ENCODE data around the gene CPAMD8.
"Not testable (repeated sequence)": the region's sequence is repeated elsewhere in the genome, so short reads cannot be mapped to it uniquely, and the experiment has no call there.

Gene CPAMD8

DNA sequence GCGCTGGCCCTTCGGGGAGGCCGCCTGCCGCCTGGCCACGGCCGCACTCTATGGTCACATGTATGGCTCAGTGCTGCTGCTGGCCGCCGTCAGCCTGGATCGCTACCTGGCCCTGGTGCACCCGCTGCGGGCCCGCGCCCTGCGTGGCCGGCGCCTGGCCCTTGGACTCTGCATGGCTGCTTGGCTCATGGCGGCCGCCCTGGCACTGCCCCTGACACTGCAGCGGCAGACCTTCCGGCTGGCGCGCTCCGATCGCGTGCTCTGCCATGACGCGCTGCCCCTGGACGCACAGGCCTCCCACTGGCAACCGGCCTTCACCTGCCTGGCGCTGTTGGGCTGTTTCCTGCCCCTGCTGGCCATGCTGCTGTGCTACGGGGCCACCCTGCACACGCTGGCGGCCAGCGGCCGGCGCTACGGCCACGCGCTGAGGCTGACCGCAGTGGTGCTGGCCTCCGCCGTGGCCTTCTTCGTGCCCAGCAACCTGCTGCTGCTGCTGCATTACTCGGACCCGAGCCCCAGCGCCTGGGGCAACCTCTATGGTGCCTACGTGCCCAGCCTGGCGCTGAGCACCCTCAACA, 136.6 kb downstream of the CPAMD8 start:
- no peak for DNase-seq

DNA sequence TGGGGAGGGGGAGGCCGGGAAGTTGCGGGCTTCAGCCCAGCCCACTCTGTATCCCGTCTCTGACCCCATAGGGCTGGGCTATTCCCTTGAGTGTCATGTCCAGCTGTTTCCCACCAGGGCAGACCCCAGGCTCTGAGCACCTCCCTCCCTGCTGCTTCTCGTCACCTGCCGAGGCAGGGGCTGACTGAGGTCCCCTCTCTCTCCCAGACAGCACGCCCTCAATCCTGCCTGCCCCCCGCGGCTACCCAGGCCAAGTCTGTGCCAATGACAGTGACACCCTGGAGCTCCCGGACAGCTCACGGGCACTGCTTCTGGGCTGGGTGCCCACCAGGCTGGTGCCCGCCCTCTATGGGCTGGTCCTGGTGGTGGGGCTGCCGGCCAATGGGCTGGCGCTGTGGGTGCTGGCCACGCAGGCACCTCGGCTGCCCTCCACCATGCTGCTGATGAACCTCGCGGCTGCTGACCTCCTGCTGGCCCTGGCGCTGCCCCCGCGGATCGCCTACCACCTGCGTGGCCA, 137.2 kb downstream of the CPAMD8 start:
- DNase-seq = no peak

DNA sequence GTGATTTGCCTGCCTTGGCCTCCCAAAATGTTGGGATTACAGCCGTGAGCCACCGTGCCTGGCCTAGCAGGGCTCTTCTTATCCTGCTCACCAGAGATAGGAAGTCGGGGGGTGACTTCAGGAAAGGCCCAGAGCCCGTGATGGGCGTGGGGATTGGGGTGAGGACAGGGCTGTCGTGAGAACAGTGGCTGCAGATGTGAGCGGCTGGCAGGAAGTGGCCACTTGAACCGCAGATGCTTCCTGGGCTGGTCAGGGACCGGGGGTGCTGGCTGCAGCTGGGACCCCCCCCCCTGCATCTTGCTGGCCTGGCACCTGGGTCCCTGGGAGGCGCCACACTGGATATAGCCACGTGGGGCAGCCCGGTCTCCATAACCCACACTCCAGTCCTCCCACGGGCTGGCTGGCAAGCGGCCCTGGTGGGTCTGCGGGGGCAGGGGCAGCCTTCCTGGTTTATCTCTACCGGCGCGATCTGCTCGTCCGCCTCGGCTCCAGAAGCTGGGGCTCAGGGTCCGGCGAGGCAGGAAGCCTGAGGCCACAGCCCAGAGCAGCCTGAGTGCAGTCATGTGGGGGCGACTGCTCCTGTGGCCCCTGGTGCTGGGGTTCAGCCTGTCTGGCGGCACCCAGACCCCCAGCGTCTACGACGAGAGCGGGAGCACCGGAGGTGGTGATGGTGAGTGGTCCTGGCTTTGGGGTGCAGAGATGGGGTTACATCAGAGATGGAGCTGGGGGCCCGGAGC, 137.8 kb downstream of the CPAMD8 start, which contains the start of gene F2RL3:
F2RL3 (plus strand) TSS at position 371 of the 737 bp plus-strand sequence; CDS start at position 562, 191 bp downstream.
- peak; percentile 36 for DNase-seq

DNA sequence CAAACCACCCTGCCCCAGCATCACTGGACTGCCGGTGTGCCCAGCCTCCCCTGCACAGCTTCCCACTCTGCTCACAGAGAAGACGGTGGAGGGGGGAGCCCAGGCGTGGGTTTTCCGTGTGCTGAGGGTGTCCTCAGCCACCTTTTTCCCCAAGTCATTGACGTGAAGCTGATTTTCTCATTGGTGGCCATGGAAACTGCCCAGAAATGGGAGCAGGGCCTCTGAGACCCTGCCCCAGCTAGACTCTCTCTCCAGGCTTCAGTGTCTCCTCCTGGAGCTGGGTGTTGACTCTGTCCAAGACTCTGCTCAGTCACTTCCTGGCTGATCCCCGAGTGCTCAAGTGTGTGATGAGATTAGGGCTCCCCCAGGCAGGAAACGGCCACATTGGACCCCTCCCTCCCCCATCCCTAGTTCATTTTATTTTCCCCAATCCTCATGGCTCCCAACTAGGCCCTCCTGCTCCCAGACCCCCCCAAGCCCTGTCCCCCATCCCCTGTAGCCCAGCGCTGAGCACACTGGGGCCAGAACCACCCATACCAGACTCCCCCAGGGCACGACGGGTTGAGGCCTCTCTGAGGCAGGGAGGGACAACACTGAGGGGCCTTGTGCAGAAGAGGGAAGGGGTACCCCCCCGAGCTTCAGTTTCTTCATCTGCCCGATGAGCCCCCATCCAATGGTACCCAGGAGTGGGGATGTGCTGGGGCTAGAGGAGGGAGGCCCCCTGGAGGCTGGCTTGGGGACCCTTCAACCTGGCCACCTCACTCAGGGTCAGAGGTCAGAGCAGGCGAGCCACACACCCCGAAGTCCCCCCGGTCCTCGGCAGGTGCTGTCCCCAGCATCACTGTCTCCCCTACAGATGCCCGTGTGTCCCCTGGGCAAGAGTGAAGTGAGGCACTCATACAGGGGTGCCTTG, 139.0 kb downstream of the CPAMD8 start:
- DNase-seq = no peak

DNA sequence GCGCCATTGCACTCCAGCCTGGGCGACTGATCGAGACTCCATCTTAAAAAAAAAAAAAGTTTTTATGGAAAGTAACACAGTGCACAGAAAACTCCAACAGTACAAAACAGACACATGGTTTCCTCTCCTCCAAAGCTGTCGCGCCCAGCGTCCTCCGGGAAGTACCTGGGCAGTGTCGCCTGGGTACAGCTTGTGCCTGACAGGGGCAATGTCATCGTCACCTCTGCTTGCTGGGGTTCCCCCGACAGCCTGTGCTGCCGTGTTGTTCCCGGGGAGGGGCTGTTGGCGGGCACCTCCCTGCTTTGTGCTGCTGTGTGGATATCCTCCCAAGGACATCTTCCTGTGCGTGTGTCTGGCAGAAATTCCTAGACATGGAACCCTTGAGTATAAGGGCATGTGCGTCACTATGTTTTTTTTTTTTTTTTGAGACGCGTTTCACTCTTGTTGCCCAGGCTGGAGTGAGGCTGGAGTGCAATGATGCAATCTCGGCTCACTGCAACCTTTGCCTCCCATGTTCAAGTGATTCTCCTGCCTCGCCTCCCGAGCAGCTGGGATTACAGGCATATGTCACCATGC, 140.2 kb downstream of the CPAMD8 start:
- peak; percentile 27 for DNase-seq

DNA sequence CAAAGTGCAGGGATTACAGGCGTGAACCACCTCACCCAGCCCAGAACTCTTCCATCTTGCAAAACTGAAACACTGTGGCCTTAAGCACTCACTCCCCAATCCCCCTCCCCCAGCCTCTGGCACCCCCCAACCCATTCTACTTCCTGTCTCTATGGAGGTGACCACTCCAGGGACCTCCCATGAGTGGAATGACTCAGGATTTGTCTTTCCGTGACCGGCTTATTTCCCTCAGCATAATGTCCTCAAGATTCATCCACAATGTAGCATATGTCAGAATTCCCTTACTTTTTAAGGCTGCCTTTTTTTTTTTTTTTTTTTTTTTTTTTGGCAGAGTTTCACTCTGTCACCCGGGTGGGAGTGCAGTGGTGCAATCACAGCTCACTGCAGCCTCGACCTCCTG, 141.4 kb downstream of the CPAMD8 start:
- no peak for DNase-seq

DNA sequence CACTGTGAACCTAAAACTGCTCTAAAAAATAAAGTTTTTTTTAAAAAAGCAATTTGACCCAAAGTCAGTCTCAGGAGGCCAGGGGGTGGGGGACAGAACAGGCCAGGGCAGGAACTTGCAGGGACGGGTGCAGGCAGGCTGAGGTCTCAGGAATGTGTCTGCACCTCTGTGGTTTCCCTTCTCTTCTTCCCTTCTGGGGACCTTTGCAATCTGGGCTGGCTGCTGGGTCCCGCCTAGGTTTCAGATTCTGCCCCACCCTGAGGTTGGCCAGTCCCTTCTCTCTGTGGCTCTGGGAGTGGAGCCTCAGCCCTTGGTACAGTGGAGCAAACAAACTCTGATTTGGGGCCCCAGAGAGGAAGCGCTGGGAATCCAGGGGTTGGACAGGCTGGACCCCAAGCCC, 143.1 kb downstream of the CPAMD8 start:
- no peak for DNase-seq

DNA sequence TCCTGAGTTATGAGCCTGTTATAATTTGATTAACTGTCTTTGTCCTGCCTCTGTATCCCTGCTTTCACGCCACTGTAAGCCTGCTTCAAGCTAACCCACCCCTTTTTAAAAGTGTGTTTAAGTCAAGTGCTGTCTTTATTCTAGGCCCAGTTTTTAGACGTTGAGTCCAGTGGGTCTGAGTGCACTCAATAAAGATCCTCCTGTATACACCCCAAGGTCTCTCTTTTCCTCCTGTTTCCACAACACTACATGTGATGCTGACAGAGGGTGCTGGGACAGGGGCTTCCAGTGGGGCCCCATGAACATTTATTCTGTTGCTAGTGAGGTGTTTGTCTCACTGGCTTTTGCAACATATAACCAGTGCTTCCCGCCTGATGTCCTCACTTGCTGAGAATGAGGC, 144.5 kb downstream of the CPAMD8 start:
- no peak for DNase-seq

DNA sequence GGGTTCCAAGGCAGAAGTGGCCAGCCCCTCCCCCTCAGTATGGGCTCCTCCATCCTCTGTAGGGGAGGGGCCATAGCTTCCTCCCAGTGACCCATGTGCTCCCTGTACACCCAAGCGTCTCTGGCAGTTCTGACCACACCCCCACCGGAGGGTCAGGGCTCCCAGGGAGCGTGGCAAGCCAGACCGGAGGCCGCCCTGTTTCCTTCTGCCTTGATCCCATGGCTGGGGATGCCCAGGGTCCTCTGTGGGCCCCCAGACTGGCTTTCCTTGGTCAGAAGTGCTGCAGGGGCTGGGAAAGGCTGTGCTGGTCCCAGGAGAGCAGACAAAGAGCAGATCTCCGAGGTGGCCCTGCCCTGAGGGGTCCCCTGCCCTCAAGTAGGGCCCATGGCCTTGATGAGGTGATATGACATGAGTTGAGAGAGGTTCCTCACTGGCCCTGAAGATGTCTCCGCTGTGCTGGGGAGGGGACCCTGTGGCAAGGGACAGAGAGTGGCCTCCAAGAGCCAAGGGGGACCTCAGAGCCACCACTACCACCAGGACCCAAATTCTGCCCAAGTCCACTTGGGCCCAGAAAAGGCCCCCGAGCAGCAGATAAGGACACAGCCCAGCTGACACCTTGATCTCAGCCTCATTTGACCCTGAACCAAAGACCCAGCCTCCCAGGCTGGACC, 145.6 kb downstream of the CPAMD8 start:
- no peak for DNase-seq

DNA sequence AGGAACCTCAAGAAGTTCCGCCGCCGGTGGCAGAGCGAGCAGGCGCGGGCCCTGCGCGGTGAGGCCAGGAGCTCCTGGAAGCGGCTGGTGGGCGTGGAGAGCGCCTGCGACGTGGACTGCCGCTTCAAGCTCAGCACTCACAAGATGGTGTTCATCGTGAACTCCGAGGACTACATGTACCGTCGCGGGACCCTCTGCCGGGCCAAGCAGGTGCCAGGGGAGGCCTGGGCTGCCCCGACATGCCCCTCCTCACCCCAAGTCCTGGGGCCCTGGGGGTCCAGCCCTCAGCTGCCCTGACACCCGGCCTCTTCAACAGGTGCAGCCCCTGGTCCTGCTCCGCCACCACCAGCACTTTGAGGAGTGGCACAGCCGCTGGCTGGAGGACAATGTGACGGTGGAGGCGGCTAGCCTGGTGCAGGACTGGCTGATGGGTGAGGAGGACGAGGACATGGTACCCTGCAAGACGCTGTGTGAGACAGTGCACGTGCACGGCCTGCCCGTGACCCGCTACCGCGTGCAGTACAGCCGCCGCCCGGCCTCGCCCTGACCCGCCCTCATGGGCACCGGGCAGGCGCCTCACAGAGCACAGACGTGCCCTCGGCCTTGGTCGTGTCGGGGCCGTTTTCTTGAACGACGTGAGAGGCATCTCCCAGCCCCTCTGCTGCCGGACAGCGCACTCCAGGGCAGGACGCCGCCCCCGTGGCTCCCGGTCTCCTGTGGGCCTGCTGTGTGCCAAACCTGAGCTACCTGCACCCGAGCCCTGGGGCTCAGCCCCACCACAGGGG, 148.2 kb downstream of the CPAMD8 start:
- DNase-seq = no peak

DNA sequence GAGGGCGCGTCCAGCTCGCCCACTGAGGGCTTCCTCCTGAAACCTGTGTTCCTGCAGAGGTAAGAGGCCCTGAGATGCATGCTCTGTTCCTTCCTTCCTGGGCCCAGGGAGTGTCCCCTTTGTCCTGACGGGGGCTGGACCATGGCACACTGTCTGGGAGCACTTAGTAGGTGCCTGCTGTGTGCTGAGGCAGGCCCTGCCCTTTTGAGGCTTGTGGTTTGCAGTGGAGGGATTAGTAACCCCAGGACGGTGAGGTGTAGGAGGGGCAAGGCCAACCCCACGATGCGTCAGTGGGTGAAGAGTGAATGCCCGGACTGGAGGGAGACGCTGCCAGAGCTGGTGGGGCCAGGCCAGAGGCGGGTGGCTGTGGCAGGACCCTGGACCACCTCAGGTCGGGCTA, 149.0 kb downstream of the CPAMD8 start:
- no peak for DNase-seq

DNA sequence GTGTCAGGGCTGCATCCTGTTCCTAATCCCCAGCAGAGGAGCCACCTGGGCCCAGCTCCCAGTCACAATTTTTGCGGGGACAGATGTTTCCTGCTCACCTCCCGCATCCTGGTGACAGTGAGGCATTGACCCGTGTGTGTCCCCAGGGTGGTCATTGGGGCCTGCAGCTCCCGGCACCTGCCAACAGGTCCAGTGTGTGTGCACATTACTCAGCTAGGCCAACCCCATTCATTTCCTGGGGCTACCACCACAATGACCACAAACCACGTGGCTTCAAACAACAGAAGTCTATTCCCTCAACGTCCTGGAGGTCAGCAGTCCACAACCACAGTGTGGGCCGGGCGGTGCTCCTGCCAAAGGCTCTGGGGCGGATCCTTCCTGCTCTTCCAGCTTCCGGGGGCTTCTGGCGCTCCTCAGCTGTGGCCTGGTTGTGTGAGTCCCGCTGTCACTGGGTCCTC, 149.7 kb downstream of the CPAMD8 start:
- no peak for DNase-seq

DNA sequence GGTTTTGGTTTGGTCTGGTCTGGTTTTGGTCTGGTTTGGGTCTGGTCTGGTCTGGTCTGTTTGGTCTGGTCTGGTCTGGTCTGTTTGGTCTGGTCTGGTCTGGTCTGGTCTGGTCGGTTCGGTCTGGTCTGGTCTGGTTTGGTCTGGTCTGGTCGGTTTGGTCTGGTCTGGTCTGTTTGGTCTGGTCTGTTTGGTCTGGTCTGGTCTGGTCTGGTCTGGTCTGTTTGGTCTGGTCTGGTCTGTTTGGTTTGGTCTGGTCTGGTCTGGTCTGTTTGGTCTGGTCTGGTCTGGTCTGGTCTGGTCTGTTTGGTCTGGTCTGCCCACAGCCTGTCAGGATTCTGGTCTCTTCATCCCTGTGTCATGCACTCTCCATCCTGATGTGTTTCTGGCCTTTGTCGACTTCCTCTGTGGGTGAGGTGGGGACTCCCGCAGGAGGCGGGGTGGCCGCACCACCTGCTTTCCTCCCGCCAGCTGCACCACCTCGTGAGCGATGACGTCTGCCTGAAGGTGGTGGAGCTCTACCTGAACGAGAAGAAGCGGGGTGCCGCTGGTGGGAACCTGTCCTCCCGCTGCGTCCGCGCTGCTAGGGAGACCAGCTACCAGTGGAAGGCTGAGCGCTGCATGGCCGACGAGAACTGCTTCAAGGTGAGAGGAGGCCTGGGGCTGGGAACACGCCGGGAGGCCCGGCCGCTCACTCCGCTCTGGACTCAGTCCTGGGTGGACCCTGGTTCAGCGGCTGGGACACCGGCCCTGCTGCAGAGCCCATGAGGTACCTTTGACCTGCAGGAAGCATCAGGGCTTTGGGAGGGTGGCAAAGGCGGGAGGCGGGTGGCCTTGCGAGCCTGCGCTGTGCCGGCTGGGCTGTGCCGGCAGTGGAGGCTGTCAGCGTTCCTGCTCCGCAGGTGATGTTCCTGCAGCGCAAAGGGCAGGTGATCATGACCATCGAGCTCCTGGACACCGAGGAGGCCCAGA, 150.7 kb downstream of the CPAMD8 start:
- no peak for DNase-seq

DNA sequence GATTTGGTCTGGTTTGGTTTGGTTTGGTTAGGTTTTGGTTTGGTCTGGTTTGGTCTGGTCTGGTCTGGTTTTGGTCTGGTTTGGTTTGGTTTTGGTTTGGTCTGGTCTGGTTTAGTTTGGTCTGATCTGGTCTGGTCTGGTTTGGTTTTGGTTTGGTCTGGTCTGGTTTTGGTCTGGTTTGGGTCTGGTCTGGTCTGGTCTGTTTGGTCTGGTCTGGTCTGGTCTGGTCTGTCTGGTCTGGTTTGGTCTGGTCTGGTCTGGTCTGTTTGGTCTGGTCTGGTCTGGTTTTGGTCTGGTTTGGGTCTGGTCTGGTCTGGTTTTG, 151.7 kb downstream of the CPAMD8 start:
- not testable (repeated sequence) for DNase-seq

DNA sequence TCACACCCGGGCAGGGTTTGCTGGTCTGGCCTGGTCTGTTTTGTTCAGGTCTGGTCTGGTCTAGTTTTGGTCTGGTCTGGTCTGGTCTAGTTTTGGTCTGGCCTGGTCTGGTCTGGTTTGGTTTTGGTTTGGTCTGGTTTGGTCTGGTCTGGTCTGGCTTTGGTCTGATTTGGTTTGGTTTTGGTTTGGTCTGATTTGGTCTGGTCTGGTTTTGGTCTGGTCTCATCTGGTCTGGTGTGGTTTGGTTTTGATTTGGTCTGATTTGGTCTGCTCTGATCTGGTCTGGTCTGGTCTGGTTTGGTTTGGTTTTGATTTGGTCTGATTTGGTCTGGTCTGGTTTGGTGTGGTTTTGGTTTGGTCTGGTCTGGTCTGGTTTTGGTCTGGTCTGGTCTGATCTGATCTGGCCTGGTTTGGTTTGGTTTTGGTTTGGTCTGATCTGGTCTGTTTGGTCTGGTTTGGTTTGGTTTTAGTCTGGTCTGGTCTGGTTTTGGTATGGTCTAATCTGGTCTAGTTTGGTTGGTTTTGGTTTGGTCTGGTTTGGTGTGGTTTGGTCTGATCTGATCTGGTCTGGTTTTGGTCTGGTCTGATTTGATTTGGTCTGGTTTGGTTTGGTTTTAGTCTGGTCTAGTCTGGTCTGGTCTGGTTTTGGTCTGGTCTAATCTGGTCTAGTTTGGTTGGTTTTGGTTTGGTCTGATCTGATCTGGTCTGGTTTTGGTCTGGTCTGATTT, 152.2 kb downstream of the CPAMD8 start:
- no peak for DNase-seq

DNA sequence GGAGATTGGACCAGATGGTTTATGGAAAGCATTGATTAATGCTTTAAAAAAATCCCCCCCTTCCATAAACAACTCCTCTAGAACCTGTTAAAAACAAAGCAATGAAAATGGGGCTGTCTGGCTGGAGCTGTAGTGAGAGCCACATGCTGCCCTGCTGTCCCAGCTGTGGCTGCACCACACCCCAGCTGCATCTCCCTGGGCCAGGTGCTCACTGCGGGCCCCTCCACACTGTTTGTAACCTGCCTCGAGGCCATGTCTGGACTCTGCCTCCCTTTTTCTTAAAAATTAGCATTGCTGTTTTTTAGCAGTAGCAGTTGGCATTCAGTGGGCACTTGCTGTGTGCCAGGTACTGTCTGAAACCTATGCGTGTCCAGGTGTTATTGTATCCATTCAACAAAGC, 153.0 kb downstream of the CPAMD8 start:
- DNase-seq = no peak

DNA sequence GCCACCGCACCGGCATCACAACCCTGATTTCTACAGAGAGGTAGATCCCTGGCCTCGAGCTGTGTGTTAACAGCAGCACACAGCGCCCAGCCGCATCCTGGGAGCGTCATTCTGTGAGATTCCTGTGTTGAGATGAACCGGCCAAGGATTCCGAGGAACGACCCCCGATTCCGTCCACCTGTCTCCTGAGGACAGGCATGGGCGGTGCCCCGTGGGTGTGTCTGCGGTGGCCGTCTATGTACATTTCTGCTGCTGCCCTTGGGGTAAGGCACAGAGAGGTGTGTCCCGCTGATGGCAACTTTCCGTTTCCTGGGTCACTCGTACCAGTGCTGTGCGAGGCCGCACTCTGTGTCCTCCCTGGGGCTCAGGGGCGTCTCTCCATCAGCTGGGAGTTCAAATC, 153.9 kb downstream of the CPAMD8 start:
- DNase-seq = no peak

DNA sequence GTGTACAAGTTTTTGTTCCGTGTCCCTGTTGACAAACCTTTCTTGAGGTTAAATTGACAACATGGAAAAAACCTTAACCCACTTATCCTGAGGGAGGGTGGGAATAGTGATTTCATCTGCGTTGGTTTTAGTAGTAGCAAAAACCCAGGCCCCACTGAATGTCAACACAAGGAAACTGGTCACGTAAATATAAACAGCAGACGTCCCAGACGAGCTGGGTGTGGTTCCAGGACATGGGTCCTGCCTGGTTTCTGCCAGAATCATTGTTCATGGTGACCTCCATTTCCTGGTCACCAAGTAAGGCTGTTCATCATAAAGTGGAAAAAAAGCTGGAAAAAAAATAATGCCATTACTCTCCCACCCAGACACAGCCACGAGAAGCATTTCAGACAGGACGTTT, 154.7 kb downstream of the CPAMD8 start:
- no peak for DNase-seq

DNA sequence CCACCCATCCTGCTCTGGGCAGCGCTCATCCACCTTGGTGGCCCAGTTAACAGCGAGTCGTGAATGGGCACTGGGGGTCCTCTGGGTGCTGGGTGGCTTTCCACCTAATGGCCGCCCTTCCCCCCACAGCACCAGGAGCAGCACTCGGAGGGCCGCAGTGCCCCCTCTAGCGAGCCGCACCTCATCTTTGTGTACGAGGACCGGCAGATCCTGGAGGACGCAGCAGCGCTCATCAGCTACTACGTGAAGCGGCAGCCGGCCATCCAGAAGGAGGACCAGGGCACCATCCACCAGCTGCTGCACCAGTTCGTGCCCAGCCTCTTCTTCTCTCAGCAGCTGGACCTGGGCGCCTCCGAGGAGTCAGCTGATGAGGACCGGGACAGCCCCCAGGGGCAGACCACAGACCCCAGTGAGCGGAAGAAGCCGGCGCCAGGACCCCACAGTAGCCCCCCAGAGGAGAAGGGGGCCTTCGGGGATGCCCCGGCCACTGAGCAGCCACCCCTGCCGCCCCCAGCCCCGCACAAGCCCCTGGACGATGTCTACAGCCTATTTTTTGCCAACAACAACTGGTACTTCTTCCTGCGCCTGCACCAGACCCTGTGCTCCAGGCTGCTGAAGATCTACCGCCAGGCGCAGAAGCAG, 157.2 kb downstream of the CPAMD8 start:
- no peak for DNase-seq

Measured in eye (tissue), 1 donor.